GM19397 (cell line): Measurements from ENCODE around the gene STX4.

ENCODE experiments used
- ATAC-seq: cut with Tn5 transposase; IDR thresholded peaks from one replicate; pipeline ENCODE4 v1.9.1; 2021; ENCODE audit warnings: mild to moderate bottlenecking, moderate library complexity; ENCODE audit not compliant: unreplicated experiment

The STX4 gene

DNA sequence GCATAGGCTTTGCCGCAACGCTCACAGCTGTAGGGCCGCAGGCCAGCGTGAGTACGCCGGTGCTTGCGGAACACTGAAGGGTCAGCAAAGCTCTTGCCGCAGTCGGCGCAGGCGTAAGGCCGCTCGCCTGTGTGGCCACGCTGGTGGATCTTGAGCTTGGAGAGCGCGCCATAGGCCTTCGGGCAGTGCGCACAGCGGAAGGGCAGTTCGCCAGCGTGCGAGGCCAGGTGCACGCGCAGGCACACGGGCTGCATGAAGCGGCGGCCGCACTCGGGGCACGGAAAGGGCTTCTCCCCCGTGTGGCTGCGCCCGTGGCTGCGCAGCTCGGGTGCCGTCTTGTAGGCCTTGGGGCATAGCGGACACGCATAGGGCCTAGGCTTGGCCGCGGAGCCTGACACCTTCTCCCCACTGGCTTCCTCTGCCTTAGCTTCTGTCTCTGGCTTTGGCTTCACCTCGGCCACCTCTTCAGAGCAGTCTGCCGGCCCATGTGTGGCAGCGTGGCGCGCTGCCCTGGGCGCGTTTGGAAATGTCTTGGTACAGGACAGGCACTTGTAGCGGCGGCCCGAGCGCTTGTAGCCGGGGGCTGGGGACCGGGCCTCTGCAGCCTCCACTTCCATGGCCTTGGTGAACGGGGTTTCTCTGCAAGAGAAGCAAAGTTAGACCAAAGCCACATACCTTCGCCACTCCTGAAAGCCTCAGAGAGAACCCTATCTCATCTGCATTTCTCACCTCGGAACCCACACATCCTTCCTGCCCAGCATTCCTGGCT lies 30.7 kb downstream of the STX4 start:
- ATAC-seq: no peak

GRCh38 chr16:31064882-31065461 lies 31.6 kb downstream of the STX4 start:
- ATAC-seq: no peak

- no peak for ATAC-seq
These were observed 34.0 kb downstream of the STX4 start for GRCh38 chr16:31067342-31067741.

GRCh38 chr16:31071861-31072260 lies 38.5 kb downstream of the STX4 start:
- no peak for ATAC-seq

- no peak for ATAC-seq
These were observed 39.3 kb downstream of the STX4 start for GRCh38 chr16:31072540-31073141.

DNA sequence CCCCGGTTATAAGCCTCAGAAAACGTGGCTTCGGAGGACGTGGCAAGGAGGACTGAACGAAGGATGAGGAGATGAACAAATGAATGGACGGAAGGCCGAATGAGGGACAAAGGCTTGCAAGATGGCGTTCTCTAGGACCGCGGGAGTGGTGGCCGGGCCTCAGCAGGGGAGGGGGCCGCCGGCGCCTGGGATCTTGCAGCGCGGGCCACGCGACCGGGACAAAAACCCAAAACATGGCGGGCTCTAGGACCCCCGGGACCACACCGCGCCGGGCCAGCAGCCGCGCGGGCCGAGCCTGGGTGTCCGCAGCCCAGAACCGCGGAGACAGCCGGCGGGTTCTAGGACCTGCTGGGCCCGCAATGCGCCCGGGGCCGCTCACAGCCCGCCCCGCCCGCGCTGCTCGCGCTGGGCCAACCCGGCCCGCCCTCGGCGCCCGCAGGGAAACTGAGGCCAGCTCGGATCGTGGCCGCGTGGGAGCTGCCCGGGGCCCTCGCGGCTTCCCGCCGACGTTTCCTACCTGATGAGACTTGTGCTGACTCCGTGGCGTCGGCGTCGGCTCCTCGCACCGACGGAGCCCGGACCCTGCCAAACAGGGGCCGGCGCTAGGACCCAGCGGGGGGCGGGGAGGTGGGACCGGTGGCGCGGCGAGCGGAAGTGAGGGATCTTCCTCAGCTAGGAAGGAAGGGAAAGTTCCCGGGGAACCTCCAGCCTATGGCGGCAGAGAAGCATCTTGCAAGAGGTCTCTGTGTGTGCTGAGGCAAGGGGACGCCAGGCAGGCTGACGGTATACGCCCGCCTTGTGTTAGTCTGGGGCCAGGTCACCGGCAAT lies 40.0 kb downstream of the STX4 start:
- peak; percentile 55 for ATAC-seq

DNA sequence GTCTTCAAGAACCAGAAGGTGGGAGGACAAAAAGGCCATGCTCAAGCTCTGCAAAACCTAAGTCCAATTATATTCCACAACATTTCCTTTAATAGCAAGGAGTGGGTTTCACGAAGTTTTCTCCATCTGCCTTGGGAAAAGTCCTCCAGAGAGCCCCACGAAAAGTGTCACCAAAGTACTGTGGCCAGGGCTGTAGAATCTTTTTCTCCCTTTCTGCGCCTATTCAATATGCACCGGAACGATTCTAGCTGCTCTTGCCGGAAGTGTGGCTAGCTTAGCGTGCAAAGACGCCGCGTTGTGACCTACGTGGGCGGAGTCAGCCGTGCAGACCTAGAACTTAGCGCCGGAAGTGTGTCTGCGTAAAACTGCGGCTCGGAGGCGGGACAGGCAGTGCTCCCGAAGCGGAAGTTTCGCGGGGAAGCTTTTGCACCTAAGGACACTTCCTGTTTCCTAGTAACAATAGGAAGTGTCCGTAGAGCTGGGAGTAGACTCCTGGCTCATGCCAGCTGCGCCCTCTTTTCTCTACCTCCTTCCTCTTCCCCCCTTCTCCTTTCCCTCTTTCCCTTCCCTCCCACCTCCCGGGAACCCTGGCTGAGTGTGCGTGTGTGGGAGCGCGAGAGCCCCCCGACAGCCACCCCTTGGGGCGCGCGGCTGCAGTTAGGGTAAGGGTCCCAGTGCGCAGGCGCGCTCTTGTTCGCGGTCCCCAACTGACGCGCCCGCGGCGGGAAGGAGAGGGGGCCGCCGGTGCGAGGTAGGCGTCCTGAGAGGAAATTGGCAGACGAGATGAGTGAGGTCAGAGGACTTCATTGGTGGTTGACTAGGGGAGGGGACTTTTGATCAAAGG lies 40.8 kb downstream of the STX4 start, which contains the start of the genes ZNF646 and ZNF668:
Gene ZNF646, plus strand, starts transcription at position 453 of the 844 bp plus-strand sequence. CDS start 1,903 bp downstream, outside the sequence.
Gene ZNF668, minus strand, starts transcription at position 271 of the 844 bp plus-strand sequence. CDS start 9,781 bp downstream, outside the sequence.
- ATAC-seq: peak; percentile 73

DNA sequence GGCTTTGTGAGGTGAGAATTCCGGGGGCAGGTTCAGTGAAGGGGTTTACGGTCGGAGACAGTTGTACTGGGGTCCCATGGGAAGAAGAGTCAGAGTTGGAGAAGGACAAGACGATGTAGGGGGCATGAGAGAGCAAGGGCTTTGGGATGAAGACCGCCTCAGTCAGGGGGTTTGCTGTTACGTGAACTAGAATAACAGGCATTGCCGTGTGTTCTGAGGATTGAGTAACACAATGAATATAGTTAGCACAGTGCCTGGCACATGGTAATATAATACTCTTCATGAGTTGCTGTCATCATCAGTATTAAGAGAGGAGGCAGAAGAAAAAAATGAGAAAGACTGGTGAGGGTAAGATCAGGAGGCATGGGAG lies 41.4 kb downstream of the STX4 start:
- no peak for ATAC-seq

- no peak for ATAC-seq
These were observed 43.0 kb downstream of the STX4 start for GRCh38 chr16:31076319-31076718.

DNA sequence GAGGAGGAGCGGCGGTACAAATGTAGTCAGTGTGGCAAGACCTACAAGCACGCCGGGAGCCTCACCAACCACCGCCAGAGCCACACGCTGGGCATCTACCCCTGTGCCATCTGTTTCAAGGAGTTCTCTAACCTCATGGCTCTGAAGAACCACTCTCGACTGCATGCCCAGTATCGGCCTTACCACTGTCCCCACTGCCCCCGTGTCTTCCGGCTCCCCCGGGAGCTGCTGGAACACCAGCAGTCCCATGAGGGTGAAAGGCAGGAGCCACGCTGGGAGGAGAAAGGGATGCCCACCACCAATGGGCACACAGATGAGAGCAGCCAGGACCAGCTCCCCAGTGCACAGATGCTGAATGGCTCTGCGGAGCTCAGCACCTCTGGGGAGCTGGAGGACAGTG lies 43.7 kb downstream of the STX4 start:
- no peak for ATAC-seq

DNA sequence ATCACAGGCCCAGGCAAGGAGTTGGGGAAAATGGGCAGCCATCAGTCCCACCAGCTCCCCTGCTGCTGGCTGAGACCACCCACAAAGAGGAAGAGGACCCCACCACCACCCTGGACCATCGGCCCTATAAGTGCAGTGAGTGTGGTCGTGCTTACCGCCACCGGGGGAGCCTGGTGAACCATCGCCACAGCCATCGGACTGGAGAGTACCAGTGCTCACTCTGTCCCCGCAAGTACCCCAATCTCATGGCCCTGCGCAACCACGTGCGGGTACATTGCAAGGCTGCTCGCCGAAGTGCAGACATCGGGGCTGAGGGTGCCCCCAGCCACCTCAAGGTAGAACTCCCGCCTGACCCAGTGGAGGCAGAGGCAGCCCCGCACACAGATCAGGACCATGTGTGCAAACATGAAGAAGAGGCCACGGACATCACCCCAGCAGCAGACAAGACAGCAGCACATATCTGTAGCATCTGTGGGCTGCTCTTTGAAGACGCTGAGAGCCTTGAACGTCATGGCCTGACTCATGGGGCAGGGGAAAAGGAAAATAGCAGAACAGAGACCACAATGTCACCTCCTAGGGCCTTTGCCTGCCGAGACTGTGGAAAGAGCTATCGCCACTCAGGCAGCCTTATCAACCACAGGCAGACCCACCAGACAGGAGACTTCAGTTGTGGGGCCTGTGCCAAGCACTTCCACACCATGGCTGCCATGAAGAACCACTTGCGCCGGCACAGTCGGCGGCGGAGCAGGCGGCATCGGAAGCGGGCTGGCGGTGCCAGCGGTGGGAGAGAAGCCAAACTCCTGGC lies 44.4 kb downstream of the STX4 start:
- ATAC-seq: no peak

- no peak for ATAC-seq
These were observed 45.4 kb downstream of the STX4 start for GRCh38 chr16:31078597-31079341.

DNA sequence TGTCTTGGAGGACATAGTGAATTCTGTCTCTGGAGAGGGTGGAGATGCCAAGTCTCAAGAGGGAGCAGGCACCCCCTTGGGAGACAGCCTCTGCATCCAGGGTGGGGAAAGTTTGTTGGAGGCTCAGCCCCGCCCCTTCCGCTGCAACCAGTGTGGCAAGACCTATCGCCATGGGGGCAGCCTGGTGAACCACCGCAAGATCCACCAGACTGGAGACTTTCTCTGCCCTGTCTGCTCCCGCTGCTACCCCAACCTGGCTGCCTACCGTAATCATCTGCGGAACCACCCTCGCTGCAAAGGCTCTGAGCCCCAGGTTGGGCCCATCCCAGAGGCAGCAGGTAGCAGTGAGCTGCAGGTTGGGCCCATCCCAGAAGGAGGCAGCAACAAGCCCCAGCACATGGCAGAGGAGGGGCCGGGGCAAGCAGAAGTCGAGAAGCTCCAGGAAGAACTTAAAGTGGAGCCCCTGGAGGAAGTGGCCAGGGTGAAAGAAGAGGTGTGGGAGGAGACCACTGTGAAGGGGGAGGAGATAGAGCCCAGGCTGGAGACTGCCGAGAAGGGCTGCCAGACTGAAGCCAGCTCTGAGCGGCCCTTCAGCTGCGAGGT lies 46.1 kb downstream of the STX4 start:
- no peak for ATAC-seq

DNA sequence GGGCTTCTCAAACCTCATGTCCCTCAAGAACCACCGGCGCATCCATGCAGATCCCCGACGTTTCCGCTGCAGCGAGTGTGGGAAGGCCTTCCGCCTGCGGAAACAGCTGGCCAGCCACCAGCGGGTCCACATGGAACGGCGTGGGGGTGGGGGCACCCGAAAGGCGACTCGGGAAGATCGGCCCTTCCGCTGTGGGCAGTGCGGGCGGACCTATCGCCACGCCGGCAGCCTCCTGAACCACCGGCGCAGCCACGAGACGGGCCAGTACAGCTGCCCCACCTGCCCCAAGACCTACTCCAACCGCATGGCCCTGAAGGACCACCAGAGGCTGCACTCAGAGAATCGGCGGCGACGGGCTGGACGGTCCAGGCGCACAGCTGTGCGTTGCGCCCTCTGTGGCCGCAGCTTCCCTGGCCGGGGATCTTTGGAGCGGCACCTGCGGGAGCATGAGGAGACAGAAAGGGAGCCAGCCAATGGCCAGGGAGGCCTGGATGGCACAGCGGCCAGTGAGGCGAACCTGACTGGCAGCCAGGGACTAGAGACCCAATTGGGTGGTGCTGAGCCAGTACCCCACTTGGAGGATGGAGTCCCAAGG lies 46.8 kb downstream of the STX4 start:
- ATAC-seq: no peak

GRCh38 chr16:31080756-31081419 lies 47.5 kb downstream of the STX4 start:
- ATAC-seq: no peak

- no peak for ATAC-seq
These were observed 48.3 kb downstream of the STX4 start for GRCh38 chr16:31081428-31082351.
